Natural killer cell treated with Interleukin-12 subunit alpha and Interleukin-12 subunit beta and Interleukin-15 and Interleukin-18, amount 100 ng/mL, for 72 hours (primary cell): ENCODE results near the gene ZNF473. TPM values are rescaled to one million over a fixed set of nuclear protein-coding genes. Genes with fewer than 3 reads are reported as not detected.

Source experiments
- total RNA-seq, 2 donors: library from RNA; stranded (reverse); gene quantifications; one replicate each; pipeline ENCODE4 v1.2.3, GENCODE V29; 2022

ZNF473 gene
- total RNA-seq, 2 donors from 2014 or later: 6.2 to 10.3 TPM

Other genes starting within 250 kb of the ZNF473 start
- 10 to 100 TPM; 10.7 to 18.0 TPM for gene FUZ, start 212.7 kb upstream of the ZNF473 start, total RNA-seq
- 10 to 100 TPM; 48.0 to 64.6 TPM for gene MED25, start 207.7 kb upstream of the ZNF473 start, total RNA-seq
- gene PTOV1, start 174.8 kb upstream of the ZNF473 start, total RNA-seq: 10 to 100 TPM; 64.6 to 78.0 TPM
- gene PNKP, start 158.4 kb upstream of the ZNF473 start, total RNA-seq: 100 to 1,000 TPM; 146 to 205 TPM
- 10 to 100 TPM; 16.8 to 32.1 TPM for gene AKT1S1, start 148.7 kb upstream of the ZNF473 start, total RNA-seq
- gene TBC1D17, start 148.3 kb upstream of the ZNF473 start, total RNA-seq: 10 to 100 TPM; 26.0 to 34.0 TPM
- 10 to 100 TPM in 1 of 2 donors, 1 to 10 TPM in 1; 2.4 to 15.1 TPM for gene IL4I1, start 129.1 kb upstream of the ZNF473 start, total RNA-seq
- gene ATF5, start 96.8 kb upstream of the ZNF473 start, total RNA-seq: 10 to 100 TPM; 12.1 to 12.4 TPM
- gene NUP62, start 96.5 kb upstream of the ZNF473 start, total RNA-seq: 100 to 1,000 TPM; 109 to 187 TPM
- gene SIGLEC11, start 64.8 kb upstream of the ZNF473 start, total RNA-seq: not detected
- 10 to 100 TPM; 52.1 to 70.9 TPM for gene VRK3, start 633 bp upstream of the ZNF473 start, total RNA-seq
- gene IZUMO2, start 137.3 kb downstream of the ZNF473 start, total RNA-seq: not detected
- gene MYH14, start 177.6 kb downstream of the ZNF473 start, total RNA-seq: not detected